Tibial artery (tissue), 4 donors: ENCODE results near the gene INPP5A.
A peak's percentile ranks its signal among the peaks of the same experiment; 100 is the strongest.

Source experiments
- DNase-seq, 2 donors: peaks; one replicate each; pipeline ENCODE4 v3.0.0-alpha.2; 2019
- H3K27ac ChIP-seq, 2 donors: fragments of 200-600 bp; sonication (generic) in 1 of 2; 1 replicate in 1 of 2; 2 replicates in 1 of 2; pipeline ENCODE4 v1.5.1; 2018 to 2019; ENCODE audit warnings: mild to moderate bottlenecking in 1 of 2
- H3K27me3 ChIP-seq, 2 donors: fragments of 200-600 bp; sonication (generic) in 1 of 2; one replicate each; pipeline versions ENCODE4 v1.5.1 to v1.6.0; 2016 to 2019
- H3K36me3 ChIP-seq, 3 donors: fragments of 200-600 bp; sonication (generic) in 2 of 3; one replicate each; pipeline ENCODE4 v1.5.1; 2016 to 2019; ENCODE audit warnings: mild to moderate bottlenecking in 2 of 3
- H3K4me1 ChIP-seq, 4 donors: fragments of 200-600 bp; sonication (generic) in 2 of 4; 1 replicate in 3 of 4; 2 replicates in 1 of 4; pipeline ENCODE4 v1.5.1; 2016 to 2019
- H3K4me3 ChIP-seq, 2 donors: fragments of 200-600 bp; sonication (generic) in 1 of 2; 1 replicate in 1 of 2; 2 replicates in 1 of 2; pipeline ENCODE4 v1.5.1; 2018 to 2019; ENCODE audit warnings: mild to moderate bottlenecking in 2 of 2
- H3K9me3 ChIP-seq, 3 donors: fragments of 200-600 bp; sonication (generic) in 1 of 3; one replicate each; pipeline ENCODE4 v1.5.1; 2016 to 2019
- intact Hi-C: fragments of 100-400 bp; cut with DNase I; formaldehyde crosslinking; loops from one replicate; pipeline ENCODE4 v1.15.0; 2023; ENCODE audit warnings: low total_unique reads
- TF ChIP-seq, protein P1 (sequence below), 2 experiments: fragments of 200-600 bp in 1 of 2; fragments of 450-650 bp in 1 of 2; IDR thresholded peaks; one replicate each; pipeline ENCODE4 v1.5.1; 2017 to 2019; ENCODE audit warnings: antibody characterized with exemption in 2 of 2, mild to moderate bottlenecking in 1 of 2, moderate library complexity in 1 of 2

The INPP5A gene

DNA sequence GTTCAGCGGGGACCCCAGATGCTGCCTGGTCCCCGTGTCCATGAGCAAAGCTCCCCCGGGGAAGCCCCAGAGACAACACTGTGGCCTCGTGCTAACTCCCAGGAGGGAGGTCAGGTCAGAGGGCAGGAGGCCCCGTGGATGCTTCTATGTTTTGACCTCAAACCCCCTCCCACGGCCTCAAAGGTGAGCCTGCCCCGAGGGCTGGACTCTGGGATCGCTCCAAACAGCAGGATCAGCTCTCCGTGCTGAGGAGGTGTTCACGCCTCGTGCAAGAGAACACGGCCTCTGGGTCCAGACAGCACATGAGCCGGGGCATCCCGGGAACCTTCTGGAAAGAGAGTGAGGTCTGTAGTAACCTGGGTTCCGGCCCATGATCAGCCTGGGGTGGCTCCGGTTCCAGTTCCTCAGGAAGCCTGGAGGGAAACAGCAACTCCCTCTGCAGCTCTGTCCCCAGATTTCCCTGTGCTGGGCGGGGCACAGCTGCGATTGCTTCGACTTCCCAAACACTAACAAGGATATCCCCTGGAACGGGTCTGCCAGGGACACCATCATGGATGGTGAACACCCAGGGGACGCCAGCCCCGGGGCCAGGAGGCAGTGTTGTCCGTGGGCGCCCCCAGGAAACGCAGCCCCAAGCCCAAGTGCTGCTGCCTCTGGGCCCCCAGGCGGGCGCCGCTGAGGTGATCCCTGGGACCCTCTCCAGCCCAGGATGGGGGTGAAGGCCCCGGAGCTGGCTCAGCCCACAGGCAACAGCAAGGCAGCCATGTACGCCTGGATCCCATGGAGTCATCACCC lies 18.0 kb upstream of the INPP5A start:
- intact Hi-C loops = loop anchor here (2.0 to 10.0 kb wide), 3 partner anchors 17 to 125 kb away; partner anchors contain the start of genes INPP5A and PWWP2B
- Histone ChIP-seq H3K27me3 (peaks cover 0 to 5% of the 10 kb centered on the region in 2 donors), H3K27ac (peak overlapping the region; percentile 88 to 89), H3K9me3 (no peaks in the 10 kb centered on the region), H3K36me3 (no peaks in the 10 kb centered on the region), H3K4me3 (no peak overlapping the region), H3K4me1 (peaks cover 33 to 68% (median 57%) of the 10 kb centered on the region in 4 donors)
- TF ChIP-seq, protein P1, sequence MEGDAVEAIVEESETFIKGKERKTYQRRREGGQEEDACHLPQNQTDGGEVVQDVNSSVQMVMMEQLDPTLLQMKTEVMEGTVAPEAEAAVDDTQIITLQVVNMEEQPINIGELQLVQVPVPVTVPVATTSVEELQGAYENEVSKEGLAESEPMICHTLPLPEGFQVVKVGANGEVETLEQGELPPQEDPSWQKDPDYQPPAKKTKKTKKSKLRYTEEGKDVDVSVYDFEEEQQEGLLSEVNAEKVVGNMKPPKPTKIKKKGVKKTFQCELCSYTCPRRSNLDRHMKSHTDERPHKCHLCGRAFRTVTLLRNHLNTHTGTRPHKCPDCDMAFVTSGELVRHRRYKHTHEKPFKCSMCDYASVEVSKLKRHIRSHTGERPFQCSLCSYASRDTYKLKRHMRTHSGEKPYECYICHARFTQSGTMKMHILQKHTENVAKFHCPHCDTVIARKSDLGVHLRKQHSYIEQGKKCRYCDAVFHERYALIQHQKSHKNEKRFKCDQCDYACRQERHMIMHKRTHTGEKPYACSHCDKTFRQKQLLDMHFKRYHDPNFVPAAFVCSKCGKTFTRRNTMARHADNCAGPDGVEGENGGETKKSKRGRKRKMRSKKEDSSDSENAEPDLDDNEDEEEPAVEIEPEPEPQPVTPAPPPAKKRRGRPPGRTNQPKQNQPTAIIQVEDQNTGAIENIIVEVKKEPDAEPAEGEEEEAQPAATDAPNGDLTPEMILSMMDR (IDR thresholded peaks at IDR 0.05) = no peak
- DNase-seq = peak; percentile 20 to 70

DNA sequence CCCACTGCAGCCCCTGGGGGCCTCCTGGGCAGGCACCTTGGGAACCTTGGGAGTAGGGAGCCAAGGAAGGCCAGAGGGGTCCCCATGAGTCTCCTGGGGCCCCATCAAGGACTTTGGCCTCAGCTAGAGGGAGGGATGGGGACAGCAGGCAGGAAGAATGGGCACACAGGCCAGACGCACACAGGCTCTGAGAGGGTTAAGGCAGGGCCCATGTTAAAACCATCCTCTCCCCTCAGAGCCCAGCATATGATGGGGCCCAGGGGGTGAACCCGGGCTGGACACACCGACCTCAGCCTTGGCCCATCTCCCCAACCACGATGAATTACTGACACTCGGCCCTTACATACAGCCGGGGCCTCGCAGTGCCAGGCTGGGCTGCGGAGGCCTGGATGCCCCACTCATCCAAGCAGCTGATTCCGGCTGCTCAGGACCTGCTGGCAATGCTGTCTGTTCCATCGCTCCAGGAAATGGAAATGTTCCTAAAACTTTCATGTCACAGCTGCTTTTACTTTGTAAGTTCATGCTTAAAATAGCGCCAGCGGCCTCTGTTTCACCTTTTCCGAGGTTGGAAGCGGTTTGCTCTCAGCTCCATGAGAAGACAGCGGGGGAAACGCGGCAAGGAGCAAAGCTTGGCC lies 17.3 kb upstream of the INPP5A start:
- Histone ChIP-seq H3K9me3 (no peaks in the 10 kb centered on the region), H3K4me3 (no peak overlapping the region), H3K27ac (peak overlapping the region; percentile 88 to 89), H3K36me3 (no peaks in the 10 kb centered on the region), H3K27me3 (peaks cover 0 to 5% of the 10 kb centered on the region in 2 donors), H3K4me1 (peaks cover 33 to 62% (median 55%) of the 10 kb centered on the region in 4 donors)
- intact Hi-C loops = no loop called here
- peak; percentile 51 to 82 for DNase-seq
- TF ChIP-seq, protein P1 (IDR thresholded peaks at IDR 0.05) = no peak

DNA sequence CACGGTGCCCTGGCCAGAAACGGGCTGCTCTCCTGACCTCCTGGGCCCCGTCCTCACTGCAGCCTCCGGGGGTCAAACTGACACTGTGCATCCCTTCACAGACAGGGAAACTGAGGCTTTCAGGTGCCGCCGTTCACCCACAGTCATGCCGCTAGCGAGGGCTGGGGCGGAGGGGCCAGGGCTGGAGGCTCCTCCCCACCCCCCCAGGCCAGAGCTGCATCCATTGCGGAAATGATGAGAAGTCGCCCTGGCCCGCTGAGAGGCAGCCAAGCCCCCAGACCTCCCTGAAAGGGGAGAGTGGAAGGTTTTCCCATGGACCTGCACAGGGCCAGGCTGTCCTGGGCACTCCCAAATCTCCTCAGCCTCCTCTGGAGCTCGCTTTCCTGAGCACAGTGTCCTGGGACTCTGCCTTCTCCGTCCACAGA lies 16.5 kb upstream of the INPP5A start:
- H3K9me3 ChIP-seq = no peaks in the 10 kb centered on the region
- TF ChIP-seq, protein P1 (IDR thresholded peaks at IDR 0.05) = no peak
- no peaks in the 10 kb centered on the region for H3K36me3 ChIP-seq
- intact Hi-C loops = no loop called here
- peaks cover 0 to 5% of the 10 kb centered on the region in 2 donors for H3K27me3 ChIP-seq
- peak overlapping the region; percentile 88 to 89 for H3K27ac ChIP-seq
- peak; percentile 15 to 66 for DNase-seq
- no peak overlapping the region for H3K4me3 ChIP-seq
- peaks cover 33 to 55% (median 49%) of the 10 kb centered on the region in 4 donors for H3K4me1 ChIP-seq

DNA sequence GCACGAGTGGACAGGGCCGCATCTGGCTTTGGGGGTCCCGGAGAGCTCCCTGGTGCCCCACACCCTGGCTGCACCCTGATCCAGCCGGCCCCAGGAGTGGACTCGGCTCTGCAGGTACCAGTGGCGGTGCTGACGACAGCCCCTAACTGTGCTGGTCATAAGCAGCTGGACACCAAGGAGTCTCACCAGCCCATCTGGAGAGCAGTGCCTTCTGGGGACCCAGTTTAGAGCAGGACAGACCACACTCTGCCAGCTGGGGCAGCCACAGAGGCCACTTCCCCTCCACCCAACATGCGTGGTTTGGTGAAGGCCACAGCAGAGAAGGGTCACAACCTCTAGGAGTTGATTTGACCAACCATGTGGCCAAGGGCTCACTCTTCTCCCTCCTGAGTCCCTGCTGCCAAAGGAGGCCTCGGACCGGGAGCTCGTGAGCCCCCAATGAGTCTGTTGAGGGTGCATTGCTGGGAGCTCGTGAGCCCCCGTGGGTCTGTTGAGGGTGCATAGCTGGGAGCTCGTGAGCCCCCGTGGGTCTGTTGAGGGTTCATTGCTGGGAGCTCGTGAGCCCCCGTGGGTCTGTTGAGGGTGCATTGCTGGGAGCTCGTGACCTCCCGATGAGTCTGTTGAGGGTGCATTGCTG lies 16.0 kb upstream of the INPP5A start:
- DNase-seq = peak; percentile 18 to 57
- H3K27me3 ChIP-seq = peaks cover 0 to 5% of the 10 kb centered on the region in 2 donors
- peaks cover 28 to 50% (median 44%) of the 10 kb centered on the region in 4 donors for H3K4me1 ChIP-seq
- H3K4me3 ChIP-seq = no peak overlapping the region
- intact Hi-C loops = no loop called here
- TF ChIP-seq, protein P1 (IDR thresholded peaks at IDR 0.05) = no peak
- no peaks in the 10 kb centered on the region for H3K36me3 ChIP-seq
- peak overlapping the region; percentile 88 to 89 for H3K27ac ChIP-seq
- H3K9me3 ChIP-seq = no peaks in the 10 kb centered on the region

DNA sequence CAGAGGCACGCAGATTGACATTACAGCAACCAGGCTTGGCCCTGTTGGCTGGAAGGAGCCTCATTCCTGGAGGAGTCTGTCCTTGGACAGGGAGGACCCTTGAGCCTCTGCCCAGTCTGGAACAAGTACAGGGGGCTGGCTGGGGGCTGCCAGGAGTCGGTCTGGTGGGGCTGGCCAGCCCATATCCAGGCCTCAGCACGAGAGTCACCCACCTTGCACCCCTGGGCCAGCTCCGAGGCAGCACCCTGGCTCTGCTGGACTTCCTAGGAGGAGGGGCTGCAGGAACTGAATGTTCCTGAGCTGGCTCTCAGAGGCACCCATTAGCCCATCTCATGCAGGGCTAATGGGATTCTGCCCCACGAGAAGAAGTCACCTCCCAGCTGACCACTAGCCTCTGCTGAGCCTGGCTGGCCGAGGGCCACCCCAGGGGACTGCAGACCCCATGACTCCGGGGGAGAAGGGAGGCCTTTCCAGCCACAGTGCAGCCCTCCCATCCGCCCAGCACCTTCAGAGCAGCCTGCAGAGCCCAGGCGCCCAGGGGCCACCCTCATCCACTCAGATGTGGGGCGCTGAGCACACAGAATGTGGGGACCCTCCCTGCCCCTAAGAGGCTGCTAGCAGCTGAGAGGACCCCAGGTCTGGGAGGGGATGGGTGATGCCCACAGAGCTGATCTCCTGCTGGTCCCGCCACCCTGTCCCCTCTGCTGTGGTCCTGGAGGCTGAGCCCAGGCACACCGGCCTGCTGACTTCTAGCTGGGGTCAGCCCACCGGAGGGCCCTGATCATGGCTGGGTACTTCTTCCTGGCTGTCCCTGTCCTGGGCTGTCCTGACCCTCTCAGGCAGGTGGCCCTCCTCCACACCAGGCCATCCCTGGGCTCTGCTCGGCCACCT lies 14.8 kb upstream of the INPP5A start:
- no peaks in the 10 kb centered on the region for H3K9me3 ChIP-seq
- H3K4me3 ChIP-seq = no peak overlapping the region
- H3K27ac ChIP-seq = no peak overlapping the region
- H3K4me1 ChIP-seq = peaks cover 19 to 38% (median 34%) of the 10 kb centered on the region in 4 donors
- TF ChIP-seq, protein P1 (IDR thresholded peaks at IDR 0.05) = no peak
- no peaks in the 10 kb centered on the region for H3K36me3 ChIP-seq
- intact Hi-C loops = no loop called here
- H3K27me3 ChIP-seq = peaks cover 0 to 5% of the 10 kb centered on the region in 2 donors
- peak; percentile 14 to 59 for DNase-seq
